ENCODE data around the gene ADNP2.

DNA sequence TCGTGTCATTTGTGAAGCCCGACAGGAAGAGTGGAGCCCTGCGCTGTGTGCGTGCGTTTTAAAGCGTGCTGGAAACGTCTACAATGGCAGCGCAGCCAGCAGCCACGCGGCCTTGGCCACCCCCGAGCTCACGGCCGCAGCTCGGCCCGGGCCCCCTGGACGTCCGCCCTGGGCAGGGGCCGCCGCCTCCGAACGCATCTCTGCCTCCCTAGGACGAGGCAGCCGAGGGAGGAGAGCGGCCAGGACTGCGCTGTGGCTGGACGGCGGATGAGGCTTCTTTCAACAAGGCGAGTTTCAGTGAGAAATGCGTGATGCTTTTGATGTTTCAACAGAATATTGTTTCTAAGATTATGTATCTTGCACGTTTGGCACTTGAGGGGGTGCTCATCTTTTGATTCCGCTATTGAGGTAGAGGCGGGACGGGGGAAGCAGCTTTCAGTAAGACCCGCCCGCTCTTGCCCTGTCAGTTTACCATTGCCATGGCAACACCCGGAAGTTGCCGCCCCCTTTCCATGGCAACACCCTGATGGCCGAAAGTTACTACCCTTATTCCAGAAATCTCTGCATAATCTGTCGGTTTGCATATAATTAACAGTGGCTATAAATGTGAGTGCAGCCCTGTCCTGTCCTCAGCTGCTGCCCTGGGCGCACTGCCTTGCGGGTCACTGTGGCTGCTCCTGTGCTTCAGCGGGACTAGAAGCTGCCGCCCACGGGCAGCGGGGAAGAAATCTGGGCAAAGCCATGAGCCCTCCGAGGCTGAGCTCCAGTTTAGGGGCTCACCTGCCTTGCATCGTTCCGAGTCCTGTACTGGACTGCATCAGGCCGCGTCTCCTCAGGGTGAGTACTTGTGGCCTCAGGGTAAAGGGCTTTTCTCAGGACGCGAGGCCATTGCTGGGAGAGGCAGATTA lies 38.6 kb downstream of the ADNP2 start:
- TF ChIP-seq, protein P1, sequence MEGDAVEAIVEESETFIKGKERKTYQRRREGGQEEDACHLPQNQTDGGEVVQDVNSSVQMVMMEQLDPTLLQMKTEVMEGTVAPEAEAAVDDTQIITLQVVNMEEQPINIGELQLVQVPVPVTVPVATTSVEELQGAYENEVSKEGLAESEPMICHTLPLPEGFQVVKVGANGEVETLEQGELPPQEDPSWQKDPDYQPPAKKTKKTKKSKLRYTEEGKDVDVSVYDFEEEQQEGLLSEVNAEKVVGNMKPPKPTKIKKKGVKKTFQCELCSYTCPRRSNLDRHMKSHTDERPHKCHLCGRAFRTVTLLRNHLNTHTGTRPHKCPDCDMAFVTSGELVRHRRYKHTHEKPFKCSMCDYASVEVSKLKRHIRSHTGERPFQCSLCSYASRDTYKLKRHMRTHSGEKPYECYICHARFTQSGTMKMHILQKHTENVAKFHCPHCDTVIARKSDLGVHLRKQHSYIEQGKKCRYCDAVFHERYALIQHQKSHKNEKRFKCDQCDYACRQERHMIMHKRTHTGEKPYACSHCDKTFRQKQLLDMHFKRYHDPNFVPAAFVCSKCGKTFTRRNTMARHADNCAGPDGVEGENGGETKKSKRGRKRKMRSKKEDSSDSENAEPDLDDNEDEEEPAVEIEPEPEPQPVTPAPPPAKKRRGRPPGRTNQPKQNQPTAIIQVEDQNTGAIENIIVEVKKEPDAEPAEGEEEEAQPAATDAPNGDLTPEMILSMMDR (IDR thresholded peaks at IDR 0.05): no peak
- peak; percentile 24 for TF ChIP-seq POLR2A (IDR thresholded peaks at IDR 0.05)
